Keratinocyte (primary cell): ENCODE measurements around the gene CHD9NB.

ENCODE experiments used
- EZH2 ChIP-seq: IDR thresholded peaks from one replicate; pipeline ENCODE4 v1.6.1; 2012; ENCODE audit warnings: inconsistent platforms, mild to moderate bottlenecking, low read length, moderate library complexity
- TF ChIP-seq, protein P1 (sequence below), 3 experiments: IDR thresholded peaks in 1 of 3; conservative IDR thresholded peaks in 1 of 3; optimal IDR thresholded peaks in 1 of 3; 2 replicates in 2 of 3; 3 replicates in 1 of 3; pipeline versions ENCODE3 to v1.5.1; 2011; ENCODE audit warnings: low read length in 3 of 3, mild to moderate bottlenecking in 3 of 3, moderate library complexity in 2 of 3, control low read depth in 1 of 3, inconsistent platforms in 1 of 3; ENCODE audit not compliant: insufficient read depth in 2 of 3; ENCODE audit errors: extremely low read depth in 1 of 3

DNA sequence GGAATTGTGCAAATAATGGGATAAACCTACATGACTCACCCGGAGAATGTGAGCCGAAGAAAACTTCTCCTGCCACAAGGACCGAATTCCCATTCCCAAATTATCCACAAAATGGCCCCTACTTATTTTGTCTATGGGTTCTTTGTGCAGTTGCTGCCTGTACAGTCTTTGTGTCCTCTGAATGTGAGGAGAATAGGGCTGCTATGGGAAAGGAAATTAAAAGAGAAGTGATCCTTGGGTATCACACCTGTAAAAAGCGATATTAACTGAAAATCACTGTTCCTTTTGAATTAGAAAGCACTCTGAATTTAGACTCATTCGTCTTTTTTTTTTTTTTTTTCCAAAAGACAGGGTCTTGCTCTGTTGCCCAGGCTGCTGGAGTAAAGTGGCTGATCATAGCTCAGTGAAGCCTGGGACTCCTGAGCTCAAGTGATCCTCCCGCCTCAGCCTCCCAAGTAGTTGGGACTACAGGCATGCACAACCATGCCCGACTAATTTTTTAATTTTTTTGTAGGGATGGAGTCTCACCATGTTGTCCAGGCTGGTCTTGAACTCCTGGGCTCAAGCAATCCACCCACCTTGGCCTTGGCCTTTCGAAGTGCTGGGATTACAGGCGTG, 47.5 kb upstream of the CHD9NB start:
- TF ChIP-seq, protein P1, sequence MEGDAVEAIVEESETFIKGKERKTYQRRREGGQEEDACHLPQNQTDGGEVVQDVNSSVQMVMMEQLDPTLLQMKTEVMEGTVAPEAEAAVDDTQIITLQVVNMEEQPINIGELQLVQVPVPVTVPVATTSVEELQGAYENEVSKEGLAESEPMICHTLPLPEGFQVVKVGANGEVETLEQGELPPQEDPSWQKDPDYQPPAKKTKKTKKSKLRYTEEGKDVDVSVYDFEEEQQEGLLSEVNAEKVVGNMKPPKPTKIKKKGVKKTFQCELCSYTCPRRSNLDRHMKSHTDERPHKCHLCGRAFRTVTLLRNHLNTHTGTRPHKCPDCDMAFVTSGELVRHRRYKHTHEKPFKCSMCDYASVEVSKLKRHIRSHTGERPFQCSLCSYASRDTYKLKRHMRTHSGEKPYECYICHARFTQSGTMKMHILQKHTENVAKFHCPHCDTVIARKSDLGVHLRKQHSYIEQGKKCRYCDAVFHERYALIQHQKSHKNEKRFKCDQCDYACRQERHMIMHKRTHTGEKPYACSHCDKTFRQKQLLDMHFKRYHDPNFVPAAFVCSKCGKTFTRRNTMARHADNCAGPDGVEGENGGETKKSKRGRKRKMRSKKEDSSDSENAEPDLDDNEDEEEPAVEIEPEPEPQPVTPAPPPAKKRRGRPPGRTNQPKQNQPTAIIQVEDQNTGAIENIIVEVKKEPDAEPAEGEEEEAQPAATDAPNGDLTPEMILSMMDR (optimal IDR thresholded peaks at IDR 0.05 in 1 of 3, IDR thresholded peaks at IDR 0.05 in 1 of 3, conservative IDR thresholded peaks at IDR 0.05 in 1 of 3; ENCODE audit: extremely low read depth in 1 of 3, insufficient read depth in 2 of 3, low read length in 3 of 3) = no peak
- TF ChIP-seq EZH2 = no peak
